SW 1271 (cell line): ENCODE results near the gene PPP1R12B.
"Not testable (repeated sequence)": the region's sequence is repeated elsewhere in the genome, so short reads cannot be mapped to it uniquely, and the experiment has no call there.

Experiments
- DNase-seq, 2 experiments: peaks; one replicate each; lab custom pipeline; 2025; lab: John Stamatoyannopoulos, UW

PPP1R12B gene

GRCh38 chr1:202631076-202631923, 282.8 kb downstream of the PPP1R12B start:
- no peak for DNase-seq

GRCh38 chr1:202632241-202632640, 283.7 kb downstream of the PPP1R12B start:
- DNase-seq, result no peak

GRCh38 chr1:202636171-202636570, 287.7 kb downstream of the PPP1R12B start:
- not testable (repeated sequence) for DNase-seq

GRCh38 chr1:202637321-202638018, 289.0 kb downstream of the PPP1R12B start:
- not testable (repeated sequence) for DNase-seq

DNA sequence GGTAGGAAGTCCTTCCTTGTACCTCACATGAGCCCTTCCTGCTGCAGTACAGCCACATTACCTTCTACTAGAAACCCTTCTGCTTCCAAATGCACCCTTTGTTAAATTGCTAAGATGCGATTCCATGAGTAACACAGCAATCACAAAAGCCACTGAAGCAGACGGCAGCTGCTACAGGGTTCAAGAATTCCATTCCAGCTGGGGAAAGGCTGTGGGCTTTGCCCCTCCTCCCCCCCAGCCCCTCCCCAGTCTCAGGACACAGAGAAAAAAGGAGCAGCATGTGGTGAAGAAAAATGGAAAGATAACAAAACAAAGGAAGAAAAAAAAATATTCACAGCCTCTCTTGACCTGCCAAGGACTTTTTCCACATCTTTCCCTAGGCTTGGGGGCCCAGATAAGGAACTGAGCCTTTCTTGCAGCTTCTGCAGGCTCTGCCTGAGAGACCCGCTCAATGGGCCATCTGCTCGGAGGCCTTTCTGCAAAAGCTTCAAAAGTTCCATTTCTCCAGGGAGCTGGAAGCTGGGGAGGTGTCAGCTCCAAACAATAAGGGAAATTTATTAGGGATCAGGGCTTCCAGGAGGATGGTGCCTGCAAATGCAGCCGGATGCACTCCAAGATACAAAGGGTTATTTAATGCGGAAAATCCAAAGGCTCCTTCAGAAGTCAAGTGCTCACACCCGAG, 289.7 kb downstream of the PPP1R12B start:
- DNase-seq, result no peak

- not testable (repeated sequence) for DNase-seq
Measured at GRCh38 chr1:202638701-202639305, 290.3 kb downstream of the PPP1R12B start.

- DNase-seq, result no peak
Measured at GRCh38 chr1:202639500-202639899, 291.0 kb downstream of the PPP1R12B start.

DNA sequence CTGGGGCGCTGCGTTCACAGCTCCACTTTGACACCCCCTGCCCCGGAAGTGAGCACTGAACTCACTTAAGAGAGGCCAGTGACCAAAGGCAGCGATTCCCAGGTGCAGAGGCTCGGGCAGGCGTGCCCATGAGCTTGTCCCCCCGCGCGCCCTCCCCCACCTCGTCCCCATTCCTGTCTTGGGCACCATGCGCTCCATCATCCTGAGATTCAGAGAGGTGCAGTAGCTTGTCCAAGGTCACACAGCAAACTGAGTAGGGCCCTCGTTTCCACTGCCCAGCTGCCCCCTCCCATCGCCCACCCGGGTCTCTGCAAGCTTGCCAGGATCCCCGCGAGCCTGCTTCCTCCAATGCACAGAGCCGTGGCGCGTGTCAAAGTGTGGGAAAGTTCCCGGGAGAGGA, 293.7 kb downstream of the PPP1R12B start:
- no peak for DNase-seq
